Measurements from ENCODE around the gene NKAIN1.

DNA sequence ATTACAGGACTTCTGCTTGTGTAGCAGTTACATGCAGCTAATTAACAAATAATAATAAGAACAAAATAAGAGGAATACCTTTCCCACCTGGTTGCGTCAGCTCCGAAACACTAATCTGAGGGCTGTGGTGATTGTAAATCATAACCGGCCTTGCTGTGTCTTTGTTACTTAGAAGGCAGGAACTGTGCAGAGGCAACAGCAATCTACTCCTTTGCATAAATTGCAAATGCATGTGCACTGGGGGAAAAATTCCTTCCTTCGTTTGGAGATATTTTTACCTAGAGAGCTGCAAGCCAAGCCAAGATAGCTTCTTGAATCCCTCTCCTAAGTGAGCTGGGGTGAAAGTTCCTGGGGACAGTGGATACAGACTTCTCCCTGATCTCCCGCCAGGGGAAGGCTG is 46.0 kb downstream of the NKAIN1 start:
- TF ChIP-seq, protein P1, sequence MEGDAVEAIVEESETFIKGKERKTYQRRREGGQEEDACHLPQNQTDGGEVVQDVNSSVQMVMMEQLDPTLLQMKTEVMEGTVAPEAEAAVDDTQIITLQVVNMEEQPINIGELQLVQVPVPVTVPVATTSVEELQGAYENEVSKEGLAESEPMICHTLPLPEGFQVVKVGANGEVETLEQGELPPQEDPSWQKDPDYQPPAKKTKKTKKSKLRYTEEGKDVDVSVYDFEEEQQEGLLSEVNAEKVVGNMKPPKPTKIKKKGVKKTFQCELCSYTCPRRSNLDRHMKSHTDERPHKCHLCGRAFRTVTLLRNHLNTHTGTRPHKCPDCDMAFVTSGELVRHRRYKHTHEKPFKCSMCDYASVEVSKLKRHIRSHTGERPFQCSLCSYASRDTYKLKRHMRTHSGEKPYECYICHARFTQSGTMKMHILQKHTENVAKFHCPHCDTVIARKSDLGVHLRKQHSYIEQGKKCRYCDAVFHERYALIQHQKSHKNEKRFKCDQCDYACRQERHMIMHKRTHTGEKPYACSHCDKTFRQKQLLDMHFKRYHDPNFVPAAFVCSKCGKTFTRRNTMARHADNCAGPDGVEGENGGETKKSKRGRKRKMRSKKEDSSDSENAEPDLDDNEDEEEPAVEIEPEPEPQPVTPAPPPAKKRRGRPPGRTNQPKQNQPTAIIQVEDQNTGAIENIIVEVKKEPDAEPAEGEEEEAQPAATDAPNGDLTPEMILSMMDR (IDR thresholded peaks at IDR 0.05), result no peak
- no peak for TF ChIP-seq POLR2A (IDR thresholded peaks at IDR 0.05)
